ENCODE data around the gene SCAF4. TPM values are rescaled to one million over a fixed set of nuclear protein-coding genes. Genes with fewer than 3 reads are reported as not detected.

SCAF4 gene
- total and polyA plus RNA-seq, 9 of the 15 experiments (the other 6 are each of a cell fraction or from before 2014, with no cell fraction given), result 2.3 to 55.7 (median 17.2) TPM

GRCh38 chr21:31677047-31677446 lies 54.9 kb downstream of the SCAF4 start:
- in situ Hi-C loops (cut with MboI), result no loop called here
- no peak overlapping the region for H3K4me2 ChIP-seq (ENCODE audit: insufficient read depth, low read length)
- no TSS peak for BruUV-seq (replicated peaks)
- intact Hi-C loops (cut with micrococcal nuclease), result no loop called here
- no peak for FAIRE-seq
- no peaks in the 10 kb centered on the region for H3K79me2 ChIP-seq (ENCODE audit: control insufficient read depth, insufficient read depth, low read length)
- H3K9me1 ChIP-seq (ENCODE audit: control insufficient read depth, insufficient read depth, low read length), result no peaks in the 10 kb centered on the region
- no peaks in the 10 kb centered on the region for H4K20me1 ChIP-seq (replicated peaks; ENCODE audit: control insufficient read depth, insufficient read depth, low read length)
- H3K4me3 ChIP-seq, result no peak overlapping the region
- H3K27me3 ChIP-seq (ENCODE audit: control insufficient read depth in 2 of 2, insufficient read depth in 2 of 2, low read length in 2 of 2), result no peaks in the 10 kb centered on the region
- ChIA-PET CTCF (ENCODE audit: low intra/inter-chr PET ratio) (no interaction called here), POLR2A (interaction anchor here (0.8 kb wide), 1 partner anchor 9 kb away, joined by 3 read pairs; no protein-coding TSS in a partner anchor)
- peaks cover 77% of the 10 kb centered on the region; the same call in 2 of the 3 replicates for H3K36me3 ChIP-seq (ENCODE audit: control insufficient read depth, insufficient read depth, low read length)
- H3K27ac ChIP-seq (ENCODE audit: extremely low read depth, low read depth, low read length), result no peak overlapping the region
- ATAC-seq, result no peak
- H3K4me1 ChIP-seq (replicated peaks in 1 of 2; ENCODE audit: control insufficient read depth in 2 of 2, insufficient read depth in 2 of 2, low read length in 2 of 2), result peaks cover 0 to under 1% of the 10 kb centered on the region in 2 experiments; a peak in 2 of 5 replicates
- WGBS (ENCODE audit: insufficient coverage, low coverage, missing lambda C conversion rate), result 96% methylated on average over 3 of the region's 3 CpGs
- no peak for DNase-seq (ENCODE audit: extremely low read depth in 1 of 4, low spot score in 3 of 4)
- no peak overlapping the region for H2AFZ ChIP-seq (ENCODE audit: low read depth, low read length)
- no peak overlapping the region for H3K9ac ChIP-seq (ENCODE audit: insufficient read depth in 1 of 2, low read depth in 2 of 2, low read length in 2 of 2)
- H3K9me3 ChIP-seq (replicated peaks; ENCODE audit: control insufficient read depth, insufficient read depth, low read depth, low read length), result no peaks in the 10 kb centered on the region
- TF ChIP-seq NR2C2 (CRISPR knock-in tag; IDR thresholded peaks at IDR 0.05) (no peak), NR2C2 (tag; IDR thresholded peaks at IDR 0.05) (no peak), ZNF436 (CRISPR knock-in tag; IDR thresholded peaks at IDR 0.05) (no peak), ILF3 (IDR thresholded peaks at IDR 0.05; ENCODE audit: borderline replicate concordance) (no peak), NEUROD1 (IDR thresholded peaks at IDR 0.05; ENCODE audit: borderline replicate concordance, low read depth, low read length, partially characterized antibody) (no peak), PHB2 (IDR thresholded peaks at IDR 0.05; ENCODE audit: low read depth) (no peak), SP1 (CRISPR knock-in tag; IDR thresholded peaks at IDR 0.05) (no peak), SUPT5H (IDR thresholded peaks at IDR 0.05) (peak; percentile 47; the same call in 1 of the 2 replicates), GABPB1 (CRISPR knock-in tag; IDR thresholded peaks at IDR 0.05) (no peak), NFATC3 (IDR thresholded peaks at IDR 0.05) (no peak), ATF7 (IDR thresholded peaks at IDR 0.05) (no peak), ILK (tag; IDR thresholded peaks at IDR 0.05; ENCODE audit: borderline replicate concordance, low read depth) (no peak)
- TF ChIP-seq, protein P1, sequence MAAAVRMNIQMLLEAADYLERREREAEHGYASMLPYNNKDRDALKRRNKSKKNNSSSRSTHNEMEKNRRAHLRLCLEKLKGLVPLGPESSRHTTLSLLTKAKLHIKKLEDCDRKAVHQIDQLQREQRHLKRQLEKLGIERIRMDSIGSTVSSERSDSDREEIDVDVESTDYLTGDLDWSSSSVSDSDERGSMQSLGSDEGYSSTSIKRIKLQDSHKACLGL (CRISPR knock-in tag; IDR thresholded peaks at IDR 0.05; ENCODE audit: borderline replicate concordance, poor library complexity, severe bottlenecking), result no peak
- TF ChIP-seq, protein P2, sequence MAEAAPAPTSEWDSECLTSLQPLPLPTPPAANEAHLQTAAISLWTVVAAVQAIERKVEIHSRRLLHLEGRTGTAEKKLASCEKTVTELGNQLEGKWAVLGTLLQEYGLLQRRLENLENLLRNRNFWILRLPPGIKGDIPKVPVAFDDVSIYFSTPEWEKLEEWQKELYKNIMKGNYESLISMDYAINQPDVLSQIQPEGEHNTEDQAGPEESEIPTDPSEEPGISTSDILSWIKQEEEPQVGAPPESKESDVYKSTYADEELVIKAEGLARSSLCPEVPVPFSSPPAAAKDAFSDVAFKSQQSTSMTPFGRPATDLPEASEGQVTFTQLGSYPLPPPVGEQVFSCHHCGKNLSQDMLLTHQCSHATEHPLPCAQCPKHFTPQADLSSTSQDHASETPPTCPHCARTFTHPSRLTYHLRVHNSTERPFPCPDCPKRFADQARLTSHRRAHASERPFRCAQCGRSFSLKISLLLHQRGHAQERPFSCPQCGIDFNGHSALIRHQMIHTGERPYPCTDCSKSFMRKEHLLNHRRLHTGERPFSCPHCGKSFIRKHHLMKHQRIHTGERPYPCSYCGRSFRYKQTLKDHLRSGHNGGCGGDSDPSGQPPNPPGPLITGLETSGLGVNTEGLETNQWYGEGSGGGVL (CRISPR knock-in tag; IDR thresholded peaks at IDR 0.05), result no peak
- TF ChIP-seq, protein P3, sequence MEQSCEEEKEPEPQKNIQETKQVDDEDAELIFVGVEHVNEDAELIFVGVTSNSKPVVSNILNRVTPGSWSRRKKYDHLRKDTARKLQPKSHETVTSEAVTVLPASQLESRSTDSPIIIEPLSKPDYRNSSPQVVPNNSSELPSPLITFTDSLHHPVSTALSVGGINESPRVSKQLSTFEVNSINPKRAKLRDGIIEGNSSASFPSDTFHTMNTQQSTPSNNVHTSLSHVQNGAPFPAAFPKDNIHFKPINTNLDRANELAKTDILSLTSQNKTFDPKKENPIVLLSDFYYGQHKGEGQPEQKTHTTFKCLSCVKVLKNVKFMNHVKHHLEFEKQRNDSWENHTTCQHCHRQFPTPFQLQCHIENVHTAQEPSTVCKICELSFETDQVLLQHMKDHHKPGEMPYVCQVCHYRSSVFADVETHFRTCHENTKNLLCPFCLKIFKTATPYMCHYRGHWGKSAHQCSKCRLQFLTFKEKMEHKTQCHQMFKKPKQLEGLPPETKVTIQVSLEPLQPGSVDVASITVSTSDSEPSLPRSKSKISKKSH (CRISPR knock-in tag; IDR thresholded peaks at IDR 0.05), result no peak
- TF ChIP-seq, protein P4, sequence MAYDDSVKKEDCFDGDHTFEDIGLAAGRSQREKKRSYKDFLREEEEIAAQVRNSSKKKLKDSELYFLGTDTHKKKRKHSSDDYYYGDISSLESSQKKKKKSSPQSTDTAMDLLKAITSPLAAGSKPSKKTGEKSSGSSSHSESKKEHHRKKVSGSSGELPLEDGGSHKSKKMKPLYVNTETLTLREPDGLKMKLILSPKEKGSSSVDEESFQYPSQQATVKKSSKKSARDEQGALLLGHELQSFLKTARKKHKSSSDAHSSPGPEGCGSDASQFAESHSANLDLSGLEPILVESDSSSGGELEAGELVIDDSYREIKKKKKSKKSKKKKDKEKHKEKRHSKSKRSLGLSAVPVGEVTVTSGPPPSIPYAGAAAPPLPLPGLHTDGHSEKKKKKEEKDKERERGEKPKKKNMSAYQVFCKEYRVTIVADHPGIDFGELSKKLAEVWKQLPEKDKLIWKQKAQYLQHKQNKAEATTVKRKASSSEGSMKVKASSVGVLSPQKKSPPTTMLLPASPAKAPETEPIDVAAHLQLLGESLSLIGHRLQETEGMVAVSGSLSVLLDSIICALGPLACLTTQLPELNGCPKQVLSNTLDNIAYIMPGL (CRISPR knock-in tag; IDR thresholded peaks at IDR 0.05), result no peak

Data from K562 (cell line).